Stimulated activated CD8-positive, alpha-beta memory T cell treated with anti-CD3 and anti-CD28 coated beads, Interleukin-12 subunit alpha, Interleukin-12 subunit beta, amount 100 ng/mL, for 1 hour (primary cell): ENCODE measurements around the gene MYO1C.
A peak's percentile ranks its signal among the peaks of the same experiment; 100 is the strongest.
"Not testable (repeated sequence)": the region's sequence is repeated elsewhere in the genome, so short reads cannot be mapped to it uniquely, and the experiment has no call there.

Experiments
- DNase-seq: peaks from one replicate; pipeline ENCODE4 v3.0.0-alpha.2; 2020; ENCODE audit warnings: low read depth

MYO1C gene

DNA sequence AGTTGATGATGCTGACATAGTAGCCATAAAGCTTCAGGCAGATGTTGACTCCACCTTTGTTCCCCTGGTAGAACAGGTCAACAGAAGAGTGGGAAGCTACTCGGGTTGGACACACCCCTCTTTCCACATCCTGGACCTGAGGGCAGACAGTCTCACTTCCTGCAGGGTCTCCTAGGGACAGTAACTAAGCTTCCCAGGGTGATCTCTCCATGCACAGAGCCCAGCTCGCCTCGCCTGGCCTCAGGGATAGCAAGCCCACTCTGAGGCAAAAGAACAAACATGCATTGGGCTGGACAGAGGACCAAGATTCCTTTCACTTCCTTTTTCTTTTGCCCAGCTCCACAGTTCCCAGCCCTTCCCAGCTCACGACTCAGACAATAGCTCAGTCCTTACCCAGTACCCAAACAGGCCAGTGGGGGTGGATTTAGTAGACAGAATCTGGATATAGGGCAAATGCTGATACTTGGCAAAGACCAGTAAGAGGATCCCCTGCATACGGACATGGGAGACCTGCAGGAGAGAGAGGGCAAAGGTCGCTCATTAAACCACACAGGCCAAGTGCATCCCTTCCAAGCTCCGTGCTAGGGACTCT is 16.9 kb upstream of the MYO1C start:
- no peak for DNase-seq

DNA sequence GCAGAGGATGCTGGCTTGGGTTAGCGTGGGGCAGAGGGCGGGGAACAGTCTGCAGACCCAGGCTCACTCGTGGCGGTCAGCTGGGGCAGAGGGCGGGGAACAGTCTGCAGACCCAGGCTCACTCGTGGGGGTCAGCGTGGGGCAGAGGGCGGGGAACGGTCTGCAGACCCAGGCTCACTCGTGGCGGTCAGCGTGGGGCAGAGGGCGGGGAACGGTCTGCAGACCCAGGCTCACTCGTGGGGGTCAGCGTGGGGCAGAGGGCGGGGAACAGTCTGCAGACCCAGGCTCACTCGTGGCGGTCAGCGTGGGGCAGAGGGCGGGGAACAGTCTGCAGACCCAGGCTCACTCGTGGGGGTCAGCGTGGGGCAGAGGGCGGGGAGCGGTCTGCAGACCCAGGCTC is 16.2 kb upstream of the MYO1C start:
- DNase-seq, result not testable (repeated sequence)

DNA sequence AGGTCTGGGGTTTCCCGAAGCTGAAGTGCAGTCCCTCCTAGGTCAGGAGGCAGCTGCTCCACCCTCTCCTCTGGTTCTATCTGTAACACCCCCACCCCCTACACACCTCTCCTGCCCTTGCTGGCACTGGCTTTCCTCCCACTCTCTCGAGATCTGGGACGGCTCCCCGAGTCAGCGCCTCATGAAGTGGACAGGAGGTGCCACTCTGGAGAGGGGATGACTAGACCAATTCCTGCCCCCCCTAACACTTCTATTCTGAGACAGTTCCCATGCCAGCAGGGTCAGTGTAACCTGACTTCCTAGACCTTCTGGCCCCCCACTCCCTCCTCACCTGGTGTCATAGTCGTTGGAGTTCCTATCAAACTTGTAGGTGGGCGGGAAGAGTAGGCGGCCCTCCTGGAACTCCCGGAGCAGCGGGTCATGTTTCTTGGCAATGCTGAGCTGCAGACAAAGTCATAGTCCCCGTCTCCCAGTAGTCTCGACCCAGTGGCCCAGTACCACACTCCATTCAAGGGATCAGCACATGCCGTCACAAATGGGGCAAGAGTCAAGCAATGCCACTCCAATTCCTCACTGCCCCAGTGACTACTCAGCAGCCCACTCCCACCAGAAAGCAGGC is 14.3 kb upstream of the MYO1C start:
- DNase-seq, result no peak

DNA sequence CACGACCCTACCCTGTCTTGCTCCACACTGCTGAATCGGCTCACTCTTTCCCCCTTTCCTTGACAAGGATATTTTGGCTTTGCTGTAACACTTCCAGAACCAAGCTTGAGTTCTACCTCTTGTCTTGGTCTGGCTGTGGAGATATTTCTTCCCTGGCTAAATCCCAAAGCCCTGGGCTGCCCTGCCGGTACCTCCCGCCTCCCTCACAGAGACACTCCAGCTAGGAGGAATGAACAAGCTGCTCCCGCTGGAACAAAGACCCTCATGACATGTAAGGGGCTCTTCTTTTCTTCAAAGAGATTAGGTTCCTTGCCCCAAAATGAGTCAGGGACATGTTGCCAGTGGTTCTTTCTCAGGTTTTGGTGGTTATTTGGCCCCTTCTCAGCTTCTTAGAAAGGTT is 13.1 kb upstream of the MYO1C start:
- no peak for DNase-seq

DNA sequence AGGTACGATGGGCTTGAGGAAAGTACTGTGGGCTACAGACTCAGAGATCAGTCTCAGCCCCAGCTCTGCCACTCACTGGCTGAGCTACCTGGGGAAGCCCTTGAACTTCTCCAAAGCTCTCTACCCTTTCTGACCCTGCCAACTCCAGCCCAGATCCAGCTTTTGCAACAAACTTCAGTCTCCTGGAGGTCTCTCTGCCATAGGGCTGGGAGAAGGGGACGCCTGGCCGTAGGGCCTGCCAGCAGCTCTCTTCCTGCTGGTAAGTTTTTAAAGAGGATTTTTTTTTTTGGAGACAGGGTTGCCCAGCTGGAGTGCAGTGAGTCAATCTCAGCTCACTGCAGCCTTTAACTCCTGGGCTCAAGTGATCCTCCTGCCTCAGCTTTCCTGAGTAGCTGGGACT is 12.4 kb upstream of the MYO1C start:
- no peak for DNase-seq

DNA sequence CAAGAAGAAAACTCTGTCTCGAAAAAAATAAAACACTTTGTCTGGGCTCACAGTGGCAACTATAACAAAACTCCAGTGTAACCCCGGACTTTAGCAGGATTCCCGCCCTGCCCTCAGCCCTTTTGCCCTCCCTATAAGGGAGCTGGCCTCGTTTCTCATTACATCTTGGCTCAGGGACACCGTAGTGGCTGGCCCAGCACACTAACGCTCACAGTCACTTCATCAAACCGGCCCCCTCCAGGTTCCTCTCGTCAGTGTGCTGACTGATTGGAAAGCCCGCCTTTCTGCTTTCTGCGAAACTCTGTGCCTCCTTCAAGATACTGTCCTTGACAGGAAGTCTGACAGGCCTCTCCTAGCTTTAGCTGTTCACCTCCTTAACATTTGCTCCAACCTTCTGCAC is 11.2 kb upstream of the MYO1C start:
- DNase-seq, result no peak

DNA sequence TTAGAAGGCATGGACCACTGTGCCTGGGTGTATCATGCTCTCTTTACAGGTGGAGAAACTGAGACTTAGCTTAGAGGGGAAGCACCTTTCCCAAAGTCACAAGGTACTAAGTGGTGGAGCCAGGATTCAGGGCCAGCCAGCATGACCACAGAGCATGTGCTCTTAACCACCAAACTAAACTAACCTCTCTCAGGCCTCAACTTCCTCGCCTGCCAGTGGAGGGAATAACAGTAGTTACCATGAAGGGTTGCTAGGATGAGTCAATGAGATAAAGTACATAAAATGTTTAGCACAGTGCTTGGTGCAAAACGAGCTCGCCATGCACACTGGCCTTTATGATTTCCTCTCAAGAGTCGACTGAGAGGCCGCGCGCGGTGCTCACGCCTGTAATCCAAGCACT is 6.4 kb upstream of the MYO1C start:
- DNase-seq, result no peak

DNA sequence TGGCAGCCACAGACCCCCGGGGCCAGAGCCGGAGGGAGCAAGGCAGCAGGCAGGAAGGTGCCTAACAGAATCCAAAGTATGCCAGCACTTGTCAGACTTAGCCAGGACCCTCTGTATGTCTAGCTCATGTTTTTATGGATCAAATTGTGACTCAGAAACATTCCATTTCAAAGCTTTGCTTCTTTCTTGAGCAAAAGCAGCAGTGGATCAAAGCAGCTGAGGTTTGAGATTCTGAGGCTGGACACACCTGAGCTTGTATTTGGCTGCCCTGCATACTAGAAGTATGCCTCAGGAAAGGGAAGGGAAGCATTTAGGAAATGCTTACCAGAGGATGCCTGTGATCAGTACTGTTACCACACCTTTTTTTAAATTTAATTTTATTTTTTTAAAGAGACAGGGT is 5.7 kb upstream of the MYO1C start:
- DNase-seq, result no peak

DNA sequence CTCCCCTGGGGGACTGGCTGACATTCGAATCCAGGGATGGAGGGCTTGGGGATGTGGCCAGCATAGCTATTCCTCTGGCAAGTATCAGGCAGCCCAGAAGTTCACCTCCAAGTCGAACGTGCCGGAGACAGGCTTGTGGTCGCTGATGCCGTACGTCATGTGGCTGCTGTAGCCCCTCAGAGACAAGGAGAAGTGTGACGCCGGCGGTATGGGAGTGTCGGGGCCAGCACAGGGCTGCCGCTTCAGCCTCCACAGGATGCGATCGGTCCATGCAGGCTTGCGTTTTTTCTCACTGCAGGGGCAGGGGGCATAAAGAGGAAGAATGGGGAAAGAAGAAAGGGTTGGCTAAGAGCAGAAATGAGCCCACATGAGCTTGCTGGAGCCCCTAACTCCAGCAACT is 5.3 kb upstream of the MYO1C start:
- DNase-seq, result no peak

DNA sequence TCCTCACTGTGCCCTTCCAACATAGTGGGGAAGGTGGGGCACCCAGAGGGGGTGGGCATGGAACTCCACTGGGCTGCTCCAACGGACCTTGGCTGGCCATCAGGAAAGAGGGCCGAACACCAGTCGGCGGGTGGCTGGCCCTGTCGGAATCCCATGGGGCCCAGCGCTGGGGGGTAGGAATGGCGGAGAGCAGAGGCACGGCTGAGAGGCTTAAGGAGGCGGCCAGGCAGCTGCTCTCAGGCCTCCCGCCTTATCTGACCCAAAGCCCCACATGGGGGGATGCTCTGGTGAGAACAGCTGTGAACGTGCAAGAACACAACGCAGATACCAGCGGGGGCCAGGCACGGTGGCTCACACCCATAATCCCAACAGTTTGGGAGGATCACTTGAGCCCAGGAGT is 4.4 kb upstream of the MYO1C start:
- DNase-seq, result no peak

DNA sequence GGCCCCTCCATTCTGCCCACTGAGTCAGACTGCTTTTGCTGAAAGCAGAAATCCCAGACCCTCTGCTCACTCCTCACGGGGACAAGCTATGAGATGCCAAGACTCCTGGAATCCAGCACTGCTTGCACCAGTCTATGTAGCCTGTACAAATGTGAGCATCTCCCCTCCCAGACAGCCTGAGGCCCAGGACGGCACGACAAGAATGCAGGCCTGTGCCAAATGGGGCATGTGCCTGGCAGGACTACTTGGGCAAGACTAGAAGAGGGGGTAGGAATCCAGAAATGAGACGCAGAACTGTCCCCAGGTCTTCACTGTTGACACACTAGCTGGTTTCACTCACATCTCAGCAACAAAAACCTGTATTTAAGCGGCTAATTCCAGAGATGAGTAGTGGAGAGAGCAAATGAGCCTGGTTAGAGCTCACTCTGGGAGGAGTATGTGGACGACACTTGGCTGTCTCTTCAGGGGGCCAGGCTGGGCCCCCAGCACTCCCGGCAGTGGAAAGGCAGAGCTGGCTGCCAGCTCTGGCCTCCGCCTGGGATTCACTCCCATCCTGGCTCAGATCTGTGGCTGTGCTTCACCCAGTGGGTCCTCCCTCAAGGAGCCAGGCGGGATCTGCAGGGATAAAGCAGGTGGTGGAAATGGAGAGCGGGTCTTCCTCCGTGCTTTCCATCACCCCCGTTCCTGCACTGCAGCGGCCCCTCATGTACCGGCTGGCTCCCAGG is 2.9 kb upstream of the MYO1C start:
- DNase-seq, result no peak

DNA sequence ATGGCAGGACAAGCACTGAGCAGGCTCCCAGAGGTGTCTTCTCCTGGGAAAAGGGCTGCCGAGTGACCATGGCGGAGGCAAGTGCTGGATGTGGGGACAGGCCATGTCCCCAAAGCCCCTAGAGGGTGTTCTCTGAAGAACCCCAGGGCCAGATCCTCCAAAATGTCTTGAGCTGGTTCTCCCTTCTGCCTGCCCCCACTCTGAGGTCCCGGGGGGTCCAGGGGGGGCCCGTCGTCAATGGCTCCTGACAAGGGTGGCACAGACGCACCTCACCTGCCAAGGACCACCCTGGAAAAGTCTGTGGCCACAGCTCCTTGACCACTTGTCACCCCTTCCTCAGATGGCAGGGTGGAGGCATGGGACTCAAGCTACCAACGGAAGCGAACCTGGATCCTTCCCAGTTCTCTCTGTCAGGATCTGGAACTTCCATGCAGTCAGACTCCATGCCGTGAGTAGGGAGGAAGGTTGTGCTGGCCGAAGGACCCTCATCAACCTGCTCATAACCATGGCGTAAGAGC is 2.3 kb upstream of the MYO1C start:
- no peak for DNase-seq

DNA sequence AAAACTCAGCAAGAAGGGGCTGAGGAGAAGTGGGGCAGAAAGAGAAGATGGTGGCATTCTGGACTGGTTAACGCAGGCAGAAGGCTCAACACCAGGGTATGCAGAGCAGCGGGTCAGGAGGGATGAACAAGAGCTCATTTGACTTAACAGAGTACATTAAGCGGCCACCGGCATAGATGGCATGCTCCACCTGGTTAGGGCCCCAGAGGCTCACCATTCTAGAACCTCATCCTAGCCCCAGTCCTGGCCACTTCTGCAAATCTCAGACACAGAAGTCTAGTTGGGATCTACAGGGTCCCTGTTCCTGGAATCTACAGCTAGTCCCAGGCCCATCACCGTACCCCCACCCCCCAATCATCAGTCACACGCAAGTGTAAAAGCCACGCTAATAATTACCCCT is 1.7 kb upstream of the MYO1C start:
- no peak for DNase-seq

DNA sequence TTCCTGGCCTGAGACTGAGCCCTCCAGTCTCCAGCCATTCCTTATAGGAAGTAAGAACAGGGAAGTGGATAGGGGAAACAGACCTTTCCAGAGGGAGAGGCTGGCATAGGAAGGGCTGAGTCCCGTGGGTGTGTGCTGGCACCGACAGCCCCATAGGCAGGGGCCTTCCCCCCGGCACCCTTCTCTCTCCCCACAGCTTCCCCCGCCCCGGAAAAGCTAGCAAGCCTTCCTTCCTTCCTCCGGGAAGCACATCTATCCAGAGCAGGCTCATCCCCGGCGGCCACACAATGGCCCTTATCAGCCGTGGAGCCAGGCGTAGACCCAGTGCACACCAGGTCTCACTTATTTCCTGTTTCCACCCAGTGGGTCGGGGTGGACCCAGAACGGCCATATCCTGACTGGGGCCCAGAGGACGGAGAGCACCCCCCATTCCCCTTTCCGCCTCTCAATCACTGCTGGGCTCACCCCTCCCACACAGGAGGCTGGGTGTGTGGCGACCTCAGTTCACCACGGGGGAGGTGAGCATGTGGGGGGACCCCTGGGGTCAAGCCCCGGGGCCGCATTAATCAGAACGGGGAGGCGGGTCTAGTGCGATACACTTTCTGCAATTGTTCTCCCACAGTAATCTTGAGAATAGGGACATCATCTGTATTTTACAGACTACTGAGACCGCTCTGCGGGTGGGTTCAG is 950 bp upstream of the MYO1C start:
- DNase-seq, result no peak

DNA sequence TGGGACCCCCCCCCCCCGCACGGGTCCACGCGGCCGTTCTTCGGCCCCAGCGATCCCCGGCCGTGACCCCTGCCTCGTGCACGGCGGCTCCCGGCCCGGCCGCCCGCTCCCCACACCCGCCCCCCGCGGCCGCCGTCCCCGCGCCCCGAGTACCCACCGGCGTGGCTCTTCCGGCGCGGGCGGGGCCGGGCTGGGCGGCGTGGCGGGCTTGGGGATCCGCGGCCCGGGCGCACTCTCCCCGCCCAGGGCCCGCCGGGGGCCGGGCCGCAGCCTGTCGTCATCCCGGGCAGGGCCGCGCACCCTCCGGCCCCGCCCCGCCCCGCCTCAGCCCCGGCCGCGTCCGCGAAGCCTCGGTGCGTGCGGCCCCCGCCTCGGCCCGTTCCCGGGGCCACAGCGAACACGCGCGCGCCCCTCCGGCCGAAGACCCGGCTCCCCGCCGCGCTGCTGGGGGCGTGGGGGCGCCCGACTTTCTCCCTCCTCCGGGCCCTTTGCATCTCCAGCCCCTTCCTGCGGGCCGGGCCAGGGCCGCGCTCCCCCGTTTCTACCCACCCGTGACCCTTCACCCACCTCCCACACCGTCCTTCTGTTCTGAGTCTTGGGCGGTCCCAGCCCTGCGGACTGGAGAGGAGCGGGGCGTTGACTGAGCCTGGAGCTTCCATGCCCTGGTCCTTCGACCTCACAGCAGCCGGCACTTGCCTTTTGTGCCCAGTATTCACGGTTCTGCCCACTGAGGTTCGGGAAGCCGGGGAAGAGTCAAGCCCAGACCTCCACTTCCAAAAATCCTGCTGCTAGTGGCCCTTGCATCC is 840 bp downstream of the MYO1C start:
- no peak for DNase-seq

DNA sequence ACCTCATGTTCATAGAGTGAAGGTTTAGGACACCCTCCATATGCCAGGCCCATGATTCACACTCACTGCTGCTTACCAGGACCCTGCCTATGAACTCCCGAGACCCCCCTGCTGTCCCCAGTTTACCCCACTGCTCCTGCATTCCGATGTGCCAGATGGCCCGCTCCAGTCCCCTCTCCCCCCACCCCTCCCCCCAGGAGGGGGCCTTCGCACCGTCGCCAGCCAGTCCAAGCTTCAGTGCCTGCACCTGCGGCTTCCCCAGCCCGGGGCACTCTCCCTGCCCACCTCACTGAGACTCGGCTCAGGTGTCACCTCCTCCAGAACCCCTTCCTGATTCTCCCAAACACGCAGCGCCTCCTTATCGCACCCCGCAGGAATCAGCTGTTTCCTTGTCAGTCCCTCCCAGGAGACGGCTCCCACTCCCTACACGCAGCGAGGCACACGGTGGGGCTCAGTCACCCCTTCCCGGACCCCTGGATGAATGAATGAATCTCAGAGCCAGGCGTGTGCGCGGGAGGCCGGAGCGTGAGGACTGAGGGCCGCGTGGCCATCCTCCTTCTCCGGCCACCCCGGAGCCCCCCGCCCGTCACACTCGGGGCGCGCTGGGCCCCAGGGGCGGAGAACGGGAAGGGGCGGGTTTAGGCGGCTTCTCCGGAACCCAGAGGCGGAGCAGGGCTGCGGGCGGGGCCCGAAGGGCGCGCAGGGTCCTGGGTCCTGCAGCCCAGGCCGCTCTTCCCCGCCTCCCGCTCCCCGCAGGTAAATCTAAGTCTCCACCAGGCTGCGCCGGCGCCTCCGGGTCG is 1.6 kb downstream of the MYO1C start:
- DNase-seq, result no peak

DNA sequence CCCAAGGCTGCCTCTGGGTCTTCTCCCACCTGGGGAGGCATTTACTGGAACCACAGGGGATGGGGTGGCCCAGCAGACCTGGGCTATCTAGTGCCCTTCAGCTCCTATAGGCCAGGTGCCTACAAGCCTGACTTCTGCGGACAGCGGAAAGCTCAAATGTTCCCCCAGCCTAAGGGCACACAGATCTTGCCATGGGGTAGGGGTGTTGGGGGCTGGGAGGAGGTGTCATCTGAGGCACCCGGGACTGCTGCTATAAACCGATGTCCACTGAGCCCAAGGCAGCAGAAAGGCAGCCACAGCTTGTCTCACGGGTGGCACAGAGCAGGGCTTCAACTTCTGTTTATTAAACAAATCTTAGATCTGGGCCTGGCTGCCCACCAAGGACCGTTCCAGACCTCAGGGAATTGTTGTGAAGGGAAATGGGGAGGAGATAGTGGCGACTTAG is 3.6 kb downstream of the MYO1C start:
- DNase-seq, result no peak

DNA sequence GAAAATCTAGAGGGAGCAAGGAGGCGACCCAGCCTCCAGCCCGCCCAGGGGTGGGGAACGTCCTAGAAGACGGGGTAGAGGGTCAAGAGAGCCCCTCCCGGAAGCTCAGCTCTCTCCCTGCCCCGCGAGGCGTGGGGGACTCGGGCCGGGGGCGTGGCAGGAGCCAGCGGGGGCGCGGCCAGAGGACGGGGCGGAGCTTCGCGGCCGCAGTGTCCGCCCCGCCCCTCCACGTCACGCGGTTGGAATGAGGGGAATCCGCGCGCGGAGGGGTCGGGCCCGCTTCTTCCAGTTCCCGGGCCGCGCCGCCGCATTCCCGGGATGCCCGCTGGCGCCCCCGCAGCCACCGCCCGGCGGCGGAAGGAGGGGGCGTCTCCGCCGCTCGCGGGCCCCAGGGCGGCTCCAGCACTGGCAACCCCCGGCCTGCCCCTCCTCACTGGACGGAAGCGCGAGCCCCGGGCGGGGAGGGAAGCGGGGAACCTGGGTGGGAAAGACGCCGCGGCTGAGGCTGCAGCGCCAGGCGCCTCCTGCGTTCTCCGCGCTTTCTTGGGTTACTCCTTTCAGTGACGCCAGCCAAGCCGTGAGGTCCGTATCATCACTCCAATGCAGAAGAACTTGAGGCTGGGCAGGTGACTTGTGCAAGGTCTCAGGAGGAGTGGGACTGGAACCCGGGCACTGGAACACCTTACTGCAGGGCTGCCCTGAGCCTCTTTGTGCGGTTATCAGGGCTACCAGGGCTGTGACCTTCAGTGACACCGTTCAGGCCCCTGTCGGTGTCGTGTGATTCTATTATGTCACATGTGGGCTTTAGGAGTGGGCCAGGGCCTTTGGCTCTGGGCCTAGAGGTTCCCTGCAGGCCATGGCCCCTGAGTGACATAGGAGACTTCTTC is 4.3 kb downstream of the MYO1C start:
- peak; percentile 57 for DNase-seq

DNA sequence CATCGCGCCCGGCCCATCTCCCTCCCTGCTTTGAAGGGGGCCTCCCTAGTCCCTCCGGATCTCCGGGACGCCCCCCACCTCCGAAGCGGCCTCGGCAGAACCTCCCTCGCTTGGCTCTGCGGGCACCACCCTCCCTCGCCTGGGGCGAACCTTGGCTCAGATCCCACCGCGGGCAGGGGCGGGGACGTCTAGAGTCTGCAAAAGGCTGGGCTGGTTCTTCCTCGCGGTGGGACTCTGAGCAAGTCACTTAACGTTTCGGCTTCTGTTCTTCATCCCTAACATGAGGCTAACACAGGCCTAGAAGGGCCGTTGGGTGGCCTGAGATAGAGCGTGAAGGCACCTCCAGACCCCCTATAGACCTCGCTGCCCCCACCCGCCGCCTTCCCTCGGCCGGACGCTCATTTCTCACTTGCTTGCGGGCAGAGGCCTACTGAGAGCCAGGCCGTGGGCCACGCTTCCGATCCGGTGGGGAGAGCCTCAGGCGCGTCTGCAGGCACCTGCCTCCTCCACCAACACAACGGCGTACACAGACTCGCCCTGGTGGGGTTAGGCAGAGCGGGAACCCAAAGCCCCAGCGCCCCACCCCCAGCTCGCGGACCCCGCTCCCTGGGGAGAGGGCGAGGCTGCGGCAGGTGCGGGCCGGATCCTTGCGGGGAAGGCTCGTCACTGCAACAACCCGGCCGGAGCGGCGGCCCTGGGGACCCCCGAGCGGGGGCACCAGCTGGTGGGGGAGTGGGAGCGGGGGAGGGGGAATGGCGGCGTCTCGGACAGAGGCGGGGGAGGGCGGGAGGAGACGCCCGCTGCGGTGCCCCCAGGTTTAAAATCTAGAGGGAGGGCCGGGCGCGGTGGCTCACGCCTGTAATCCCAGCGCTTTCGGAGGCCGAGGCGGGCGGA is 5.4 kb downstream of the MYO1C start:
- DNase-seq, result peak; percentile 62
